Measurements from ENCODE around the gene TMEM245. TPM values are rescaled to one million over a fixed set of nuclear protein-coding genes. Genes with fewer than 3 reads are reported as not detected.

Gene TMEM245
- total RNA-seq, 1 experiment from 2014 or later: 54.0 TPM

DNA sequence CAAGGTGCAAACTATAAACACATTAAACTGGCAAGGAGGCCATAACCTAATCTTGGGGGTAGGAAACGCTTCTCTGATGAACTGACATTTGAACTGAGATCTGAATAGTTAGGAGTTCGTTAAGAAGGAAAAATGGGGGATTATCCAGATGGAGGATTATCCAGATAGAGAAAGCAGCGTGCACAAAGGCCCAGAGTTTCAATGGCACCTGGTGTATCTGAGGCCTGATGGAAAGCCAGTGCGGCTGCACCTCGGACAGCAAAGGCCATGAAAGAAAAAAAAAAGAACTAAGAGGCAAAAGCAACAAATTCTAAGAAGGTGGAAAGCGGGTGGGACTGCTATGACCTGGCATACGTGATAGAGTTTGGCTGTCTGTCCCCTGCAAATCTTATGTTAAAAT is 93.4 kb downstream of the TMEM245 start:
- no peaks in the 10 kb centered on the region for H3K27me3 ChIP-seq (ENCODE audit: control insufficient read depth, insufficient read depth, low read length)
- ATAC-seq: no peak

GRCh38 chr9:109022873-109023272 is 96.9 kb downstream of the TMEM245 start:
- peak overlapping the region; percentile 39; the same call in 1 of the 2 replicates for H3K27ac ChIP-seq (ENCODE audit: low read length)
- intact Hi-C loops (cut with micrococcal nuclease; ENCODE audit: unreplicated experiment): no loop called here
- ATAC-seq: peak; percentile 80

More for the DNA sequence above, 93.4 kb downstream of the TMEM245 start:
- POLR2A ChIA-PET: no interaction called here
- Histone ChIP-seq H3K4me3 (ENCODE audit: low read depth in 2 of 2, low read length in 2 of 2) (no peak overlapping the region), H3K4me1 (ENCODE audit: control insufficient read depth, insufficient read depth, low read length) (peaks cover 6% of the 10 kb centered on the region), H3K27ac (ENCODE audit: low read length) (no peak overlapping the region), H3K36me3 (ENCODE audit: control insufficient read depth, insufficient read depth, low read length) (no peaks in the 10 kb centered on the region; the same call in 1 of the 2 replicates), H3K9me3 (ENCODE audit: control insufficient read depth, insufficient read depth, low read depth, low read length) (no peaks in the 10 kb centered on the region)
- intact Hi-C loops (cut with micrococcal nuclease; ENCODE audit: unreplicated experiment) (no loop called here), in situ Hi-C loops (cut with HindIII; ENCODE audit: low pct_unique_long_range_greater_than_20kb, low sequenced_read_pairs) (no loop called here)
- TF ChIP-seq, protein P1, sequence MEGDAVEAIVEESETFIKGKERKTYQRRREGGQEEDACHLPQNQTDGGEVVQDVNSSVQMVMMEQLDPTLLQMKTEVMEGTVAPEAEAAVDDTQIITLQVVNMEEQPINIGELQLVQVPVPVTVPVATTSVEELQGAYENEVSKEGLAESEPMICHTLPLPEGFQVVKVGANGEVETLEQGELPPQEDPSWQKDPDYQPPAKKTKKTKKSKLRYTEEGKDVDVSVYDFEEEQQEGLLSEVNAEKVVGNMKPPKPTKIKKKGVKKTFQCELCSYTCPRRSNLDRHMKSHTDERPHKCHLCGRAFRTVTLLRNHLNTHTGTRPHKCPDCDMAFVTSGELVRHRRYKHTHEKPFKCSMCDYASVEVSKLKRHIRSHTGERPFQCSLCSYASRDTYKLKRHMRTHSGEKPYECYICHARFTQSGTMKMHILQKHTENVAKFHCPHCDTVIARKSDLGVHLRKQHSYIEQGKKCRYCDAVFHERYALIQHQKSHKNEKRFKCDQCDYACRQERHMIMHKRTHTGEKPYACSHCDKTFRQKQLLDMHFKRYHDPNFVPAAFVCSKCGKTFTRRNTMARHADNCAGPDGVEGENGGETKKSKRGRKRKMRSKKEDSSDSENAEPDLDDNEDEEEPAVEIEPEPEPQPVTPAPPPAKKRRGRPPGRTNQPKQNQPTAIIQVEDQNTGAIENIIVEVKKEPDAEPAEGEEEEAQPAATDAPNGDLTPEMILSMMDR (IDR thresholded peaks at IDR 0.05): no peak
- TF ChIP-seq SIN3A (IDR thresholded peaks at IDR 0.05; ENCODE audit: borderline replicate concordance, insufficient read depth, low read depth, low read length) (no peak), TCF7L2 (IDR thresholded peaks at IDR 0.05; ENCODE audit: low read depth, low read length) (no peak), REST (IDR thresholded peaks at IDR 0.05; ENCODE audit: insufficient read depth in 1 of 2, low read depth in 2 of 2, low read length in 1 of 2) (no peak), POLR2AphosphoS5 (IDR thresholded peaks at IDR 0.05; ENCODE audit: low read depth, low read length) (no peak)
- no TSS peak for BruUV-seq (replicated peaks)
- CTCF ChIA-PET: no interaction called here
- DNase-seq (ENCODE audit: low read depth, low spot score): no peak

More at GRCh38 chr9:109022873-109023272, 96.9 kb downstream of the TMEM245 start:
- ChIA-PET CTCF (no interaction called here), POLR2A (interaction anchor here (0.5 kb wide), 1 partner anchor 123 kb away, joined by 3 read pairs; no protein-coding TSS in a partner anchor)
- Histone ChIP-seq H3K4me3 (ENCODE audit: low read depth in 2 of 2, low read length in 2 of 2) (no peak overlapping the region), H3K4me1 (ENCODE audit: control insufficient read depth, insufficient read depth, low read length) (peaks cover 6% of the 10 kb centered on the region), H3K36me3 (ENCODE audit: control insufficient read depth, insufficient read depth, low read length) (peaks cover 4% of the 10 kb centered on the region), H3K27me3 (ENCODE audit: control insufficient read depth, insufficient read depth, low read length) (no peaks in the 10 kb centered on the region), H3K9me3 (ENCODE audit: control insufficient read depth, insufficient read depth, low read depth, low read length) (no peaks in the 10 kb centered on the region)
- in situ Hi-C loops (cut with HindIII; ENCODE audit: low pct_unique_long_range_greater_than_20kb, low sequenced_read_pairs): no loop called here
- DNase-seq (ENCODE audit: low read depth, low spot score): no peak
- BruUV-seq (replicated peaks): no TSS peak
- TF ChIP-seq SIN3A (IDR thresholded peaks at IDR 0.05; ENCODE audit: borderline replicate concordance, insufficient read depth, low read depth, low read length): no peak
- TF ChIP-seq, protein P1 (IDR thresholded peaks at IDR 0.05): no peak
- TF ChIP-seq REST (IDR thresholded peaks at IDR 0.05; ENCODE audit: insufficient read depth in 1 of 2, low read depth in 2 of 2, low read length in 1 of 2): no peak
- TF ChIP-seq TCF7L2 (IDR thresholded peaks at IDR 0.05; ENCODE audit: low read depth, low read length): no peak

All from Panc1 (cell line).